HL-60/S4 treated with retinoic acid at 250 ng/mL for 4 days and 3 days (cell line): ENCODE data around the gene BGLAP.

Source experiments
- in situ Hi-C: fragments of 300-500 bp; cut with MboI; formaldehyde crosslinking; loops from 2 replicates; pipeline ENCODE4 v1.7.0; 2022; ENCODE audit warnings: low sequenced_read_pairs

BGLAP gene

DNA sequence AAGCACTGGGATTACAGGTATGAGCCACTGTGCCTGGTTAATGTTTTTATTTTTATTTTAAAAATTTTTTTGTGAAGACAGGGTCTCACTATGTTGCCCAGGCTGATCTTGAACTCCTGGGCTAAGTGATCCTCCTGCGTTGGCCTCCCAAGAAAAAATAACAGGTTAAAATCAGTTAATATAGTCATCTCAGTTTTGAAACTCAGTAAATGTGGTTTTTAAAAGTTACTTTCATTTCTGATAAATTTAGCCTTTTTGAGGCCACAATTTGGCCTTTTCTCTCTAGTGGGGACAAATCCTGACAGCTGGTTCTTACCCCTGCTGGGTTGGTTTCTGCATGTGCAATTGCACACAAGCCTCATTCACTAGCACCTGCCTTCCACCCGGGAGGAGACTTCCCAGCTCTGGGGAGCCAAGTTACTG lies 15.9 kb upstream of the BGLAP start:
- in situ Hi-C loops: no loop called here

DNA sequence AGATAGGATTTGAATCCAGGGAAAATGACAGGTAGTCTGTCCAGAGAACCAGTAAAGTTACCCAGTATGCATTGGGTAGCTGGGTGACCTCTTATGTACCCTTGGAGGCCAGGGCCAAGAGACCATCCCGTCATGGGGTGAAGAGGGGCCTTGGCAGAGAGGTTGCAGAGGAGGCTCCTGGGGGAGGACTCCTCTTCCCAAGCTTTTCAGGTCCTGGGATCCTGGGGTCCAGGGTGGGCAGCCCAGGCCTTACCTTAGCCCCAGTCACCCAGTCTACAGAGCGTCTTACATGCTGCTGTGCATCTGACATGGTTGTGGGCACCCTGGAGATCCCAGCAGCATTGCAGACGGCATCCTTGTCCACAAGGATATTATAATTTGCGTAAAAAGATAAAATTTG lies 15.2 kb upstream of the BGLAP start:
- in situ Hi-C loops: no loop called here

DNA sequence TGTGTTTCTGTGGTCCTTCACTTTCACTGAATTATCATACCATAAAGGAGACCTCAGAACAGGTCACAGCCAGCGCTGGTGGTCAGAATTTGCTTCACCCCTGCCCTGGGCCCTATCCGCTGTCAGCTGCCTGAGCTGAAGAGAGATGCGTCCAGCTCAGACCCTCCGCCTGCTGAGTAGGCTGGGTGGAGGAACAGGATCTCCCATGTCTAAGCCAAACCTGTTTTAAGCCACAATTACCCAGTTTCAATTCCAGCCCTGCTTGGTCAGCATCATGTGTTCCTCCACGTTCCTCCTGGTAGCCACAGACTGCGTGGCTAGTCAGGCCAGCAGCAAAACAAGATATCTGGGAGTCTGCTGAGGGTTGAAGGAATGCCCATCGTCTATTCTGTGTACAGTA lies 13.5 kb upstream of the BGLAP start:
- in situ Hi-C loops: no loop called here

DNA sequence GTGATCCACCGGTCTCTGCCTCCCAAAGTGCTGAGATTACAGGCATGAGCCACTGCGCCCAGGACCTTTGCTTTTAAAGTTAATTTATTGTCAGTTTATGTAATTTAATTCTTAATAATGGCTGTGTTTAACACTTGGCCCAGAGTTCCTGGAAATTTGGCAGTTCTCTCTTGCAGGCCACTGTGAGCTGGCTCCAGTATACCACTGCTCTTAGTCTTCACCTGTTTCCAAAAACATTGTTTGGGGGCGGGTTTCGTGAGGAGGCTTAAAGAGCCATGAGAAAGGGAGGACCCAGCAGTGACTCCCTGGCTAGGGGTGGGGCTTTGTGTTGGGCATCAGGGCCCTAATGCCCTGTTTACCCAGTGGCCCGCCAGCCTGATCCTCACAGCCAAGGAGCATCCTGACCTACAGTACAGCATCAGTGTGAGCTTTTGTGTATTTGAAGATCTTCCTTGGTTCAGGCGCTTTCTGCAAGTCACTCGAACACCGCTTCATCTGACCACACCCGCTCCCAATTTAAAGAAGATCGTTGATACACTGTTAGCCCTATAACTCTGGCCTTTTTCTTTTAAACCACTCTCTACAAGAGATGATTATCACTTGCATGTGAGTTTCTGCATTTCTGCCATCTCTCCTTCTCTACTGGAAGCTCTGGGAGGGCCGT lies 12.0 kb upstream of the BGLAP start:
- in situ Hi-C loops: no loop called here

DNA sequence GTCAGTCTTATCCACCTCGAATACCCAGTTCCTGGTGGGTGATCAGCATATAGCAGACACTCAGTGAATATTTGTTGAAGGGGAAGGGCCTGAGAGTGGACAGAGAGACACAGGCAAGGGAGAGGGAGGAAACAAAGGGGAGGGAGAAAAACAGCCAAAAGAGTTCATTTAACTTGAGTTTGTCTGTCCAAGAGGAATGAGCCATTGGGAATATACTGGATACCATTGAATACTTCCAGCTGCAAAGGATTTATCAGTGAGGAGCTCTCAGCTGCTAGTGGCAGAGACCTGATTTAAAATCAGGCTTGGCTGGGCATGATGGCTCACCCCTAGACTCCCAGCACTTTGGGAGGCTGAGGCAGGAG lies 11.5 kb upstream of the BGLAP start:
- in situ Hi-C loops: no loop called here

DNA sequence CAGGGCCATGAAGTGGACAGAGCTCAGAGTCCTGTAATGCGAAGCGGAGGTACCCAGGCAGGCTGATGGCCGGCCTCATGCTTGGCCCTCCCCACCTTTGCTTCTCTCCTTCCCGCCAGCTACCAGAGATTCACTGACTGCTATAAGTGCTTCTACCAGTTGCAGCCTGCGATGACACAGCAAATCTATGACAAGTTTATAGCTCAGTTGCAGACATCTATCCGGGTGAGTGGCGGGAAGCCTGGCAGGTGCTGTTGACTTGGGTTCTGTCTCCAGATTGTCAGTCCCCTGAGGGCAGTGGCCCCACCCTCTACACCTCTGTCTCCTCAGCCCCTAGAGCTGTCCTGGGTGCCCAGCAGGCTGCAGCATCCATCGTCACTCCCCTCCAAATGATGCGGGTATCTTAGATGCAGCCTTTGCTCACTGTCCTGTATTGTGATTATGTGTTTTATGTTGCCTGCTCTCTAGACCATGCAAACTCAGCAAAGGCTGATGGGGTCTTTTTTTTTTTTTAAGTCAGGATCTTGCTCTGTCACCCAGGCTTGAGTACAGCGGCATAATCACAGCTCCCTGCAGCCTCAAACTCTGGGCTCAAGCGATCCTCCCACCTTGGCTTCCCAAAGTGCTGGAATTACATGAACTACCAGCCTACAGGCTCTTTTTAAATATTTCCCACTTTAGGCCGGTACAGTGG lies 9.6 kb upstream of the BGLAP start:
- in situ Hi-C loops: no loop called here

DNA sequence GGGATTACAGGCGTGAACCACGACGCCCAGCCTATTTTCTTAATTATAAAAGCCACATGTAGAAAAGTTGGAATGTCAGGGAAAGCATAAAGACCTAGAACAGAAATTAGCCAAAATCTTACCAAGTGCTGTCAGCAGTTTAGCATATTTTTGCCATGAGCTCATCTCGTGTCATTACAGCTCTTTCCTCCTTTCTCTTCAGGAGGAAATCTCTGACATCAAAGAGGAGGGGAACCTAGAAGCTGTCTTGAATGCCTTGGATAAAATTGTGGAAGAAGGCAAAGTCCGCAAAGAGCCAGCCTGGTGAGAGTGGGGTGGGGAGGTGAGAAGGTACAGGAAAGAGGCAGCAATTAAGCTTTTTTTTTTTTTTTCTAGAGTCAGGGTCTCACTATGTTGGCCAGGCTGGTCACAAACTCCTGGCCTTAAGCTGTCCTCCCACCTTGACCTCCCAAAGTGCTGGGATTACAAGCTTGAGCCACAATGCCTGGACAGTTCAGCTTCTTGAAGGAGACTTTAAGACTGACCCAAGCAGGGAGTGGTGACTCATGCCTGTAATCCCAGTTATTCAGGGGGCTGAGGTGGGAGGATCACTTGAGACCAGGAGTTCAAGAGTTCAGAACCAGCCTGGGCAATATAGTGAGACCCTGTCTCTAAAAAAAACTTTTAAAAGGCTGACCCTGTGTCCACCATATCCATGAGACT lies 8.4 kb upstream of the BGLAP start:
- in situ Hi-C loops: no loop called here

DNA sequence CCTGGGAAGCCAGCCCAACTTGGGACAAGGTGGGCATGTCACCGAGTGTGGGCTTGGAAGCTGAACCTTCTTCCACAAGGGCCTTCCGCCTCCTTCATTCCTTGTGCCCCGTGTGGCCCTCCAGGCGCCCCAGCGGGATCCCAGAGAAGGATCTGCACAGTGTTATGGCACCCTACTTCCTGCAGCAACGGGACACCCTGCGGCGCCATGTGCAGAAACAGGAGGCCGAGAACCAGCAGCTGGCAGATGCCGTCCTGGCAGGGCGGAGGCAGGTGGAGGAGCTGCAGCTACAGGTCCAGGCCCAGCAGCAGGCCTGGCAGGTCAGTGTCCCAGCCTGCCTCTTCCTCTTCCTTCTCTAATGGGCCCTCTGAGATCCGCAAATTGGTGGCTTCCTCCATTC lies 5.8 kb upstream of the BGLAP start:
- in situ Hi-C loops: no loop called here

DNA sequence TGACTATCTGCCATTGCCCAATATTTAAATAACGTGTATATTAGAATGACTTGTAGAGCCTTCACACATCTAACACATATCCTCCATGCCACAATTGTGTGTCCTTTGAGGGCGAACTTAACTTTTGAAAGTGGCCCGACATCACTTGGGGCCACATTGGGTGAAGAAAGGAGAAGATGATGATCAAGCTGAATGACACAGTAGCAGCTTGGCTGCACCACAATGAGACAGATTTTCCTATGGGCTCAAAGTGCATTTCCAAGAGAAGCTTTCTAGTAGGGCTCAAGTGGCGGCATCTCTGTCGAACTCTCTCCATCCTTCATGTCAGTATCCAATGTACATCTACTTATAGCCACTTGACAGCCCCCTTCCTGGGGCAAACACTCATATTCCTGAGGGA lies 3.7 kb upstream of the BGLAP start:
- in situ Hi-C loops: no loop called here

DNA sequence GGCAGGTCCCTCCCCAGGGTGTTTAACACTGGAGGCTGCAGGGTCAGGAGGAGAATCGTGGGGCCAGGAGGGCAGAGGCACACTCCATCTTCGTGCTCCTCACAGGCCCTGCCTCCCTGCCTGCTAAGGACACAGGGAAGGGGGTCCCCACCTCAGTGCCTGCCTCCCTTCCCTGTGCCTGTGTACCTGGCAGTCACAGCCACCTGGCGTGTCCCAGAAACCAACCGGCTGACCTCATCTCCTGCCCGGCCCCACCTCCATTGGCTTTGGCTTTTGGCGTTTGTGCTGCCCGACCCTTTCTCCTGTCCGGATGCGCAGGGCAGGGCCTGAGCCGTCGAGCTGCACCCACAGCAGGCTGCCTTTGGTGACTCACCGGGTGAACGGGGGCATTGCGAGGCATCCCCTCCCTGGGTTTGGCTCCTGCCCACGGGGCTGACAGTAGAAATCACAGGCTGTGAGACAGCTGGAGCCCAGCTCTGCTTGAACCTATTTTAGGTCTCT lies 623 bp upstream of the BGLAP start:
- in situ Hi-C loops: no loop called here

DNA sequence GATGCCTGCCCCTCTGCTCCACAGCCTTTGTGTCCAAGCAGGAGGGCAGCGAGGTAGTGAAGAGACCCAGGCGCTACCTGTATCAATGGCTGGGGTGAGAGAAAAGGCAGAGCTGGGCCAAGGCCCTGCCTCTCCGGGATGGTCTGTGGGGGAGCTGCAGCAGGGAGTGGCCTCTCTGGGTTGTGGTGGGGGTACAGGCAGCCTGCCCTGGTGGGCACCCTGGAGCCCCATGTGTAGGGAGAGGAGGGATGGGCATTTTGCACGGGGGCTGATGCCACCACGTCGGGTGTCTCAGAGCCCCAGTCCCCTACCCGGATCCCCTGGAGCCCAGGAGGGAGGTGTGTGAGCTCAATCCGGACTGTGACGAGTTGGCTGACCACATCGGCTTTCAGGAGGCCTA lies 754 bp downstream of the BGLAP start:
- in situ Hi-C loops: no loop called here

DNA sequence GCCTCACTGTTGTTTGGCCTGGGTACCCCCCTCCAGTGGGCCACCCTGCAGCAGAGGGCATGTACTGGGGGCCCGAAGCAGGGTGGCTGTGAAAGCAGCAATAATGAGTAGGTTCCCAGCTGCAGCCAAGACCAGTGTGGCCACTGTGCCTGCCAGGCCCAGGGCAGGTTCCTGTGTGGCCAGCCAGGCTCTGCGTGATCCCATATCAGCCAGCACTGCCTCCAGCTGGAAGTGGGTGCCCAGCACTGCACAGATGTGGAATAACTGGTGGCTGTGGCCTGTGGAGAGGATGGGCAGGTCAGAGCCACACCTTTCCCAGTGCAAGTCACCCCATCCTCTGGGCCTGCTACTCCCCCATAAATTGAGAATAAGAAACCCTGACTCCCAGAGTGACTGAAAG lies 2.1 kb downstream of the BGLAP start:
- in situ Hi-C loops: no loop called here

DNA sequence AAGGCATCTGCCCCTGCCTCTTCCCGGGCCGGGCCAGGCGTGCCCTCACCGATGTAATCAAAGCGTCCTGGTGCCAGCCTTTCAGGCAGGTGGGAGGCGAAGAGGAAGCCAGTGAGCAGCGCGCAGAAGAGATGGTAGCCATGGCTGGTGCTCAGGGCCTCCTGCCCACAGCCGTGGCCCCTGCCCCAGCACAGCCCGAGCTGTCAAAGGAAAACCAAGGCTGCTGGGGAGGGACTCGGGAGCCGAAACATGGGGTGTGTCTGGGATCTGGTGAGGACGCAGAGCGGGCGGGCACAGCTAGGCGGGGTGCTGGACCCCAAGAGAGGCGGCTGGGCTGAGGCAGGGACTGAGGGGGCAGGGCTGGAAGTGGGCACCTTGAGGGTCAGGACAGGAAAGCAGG lies 2.7 kb downstream of the BGLAP start:
- in situ Hi-C loops: no loop called here

DNA sequence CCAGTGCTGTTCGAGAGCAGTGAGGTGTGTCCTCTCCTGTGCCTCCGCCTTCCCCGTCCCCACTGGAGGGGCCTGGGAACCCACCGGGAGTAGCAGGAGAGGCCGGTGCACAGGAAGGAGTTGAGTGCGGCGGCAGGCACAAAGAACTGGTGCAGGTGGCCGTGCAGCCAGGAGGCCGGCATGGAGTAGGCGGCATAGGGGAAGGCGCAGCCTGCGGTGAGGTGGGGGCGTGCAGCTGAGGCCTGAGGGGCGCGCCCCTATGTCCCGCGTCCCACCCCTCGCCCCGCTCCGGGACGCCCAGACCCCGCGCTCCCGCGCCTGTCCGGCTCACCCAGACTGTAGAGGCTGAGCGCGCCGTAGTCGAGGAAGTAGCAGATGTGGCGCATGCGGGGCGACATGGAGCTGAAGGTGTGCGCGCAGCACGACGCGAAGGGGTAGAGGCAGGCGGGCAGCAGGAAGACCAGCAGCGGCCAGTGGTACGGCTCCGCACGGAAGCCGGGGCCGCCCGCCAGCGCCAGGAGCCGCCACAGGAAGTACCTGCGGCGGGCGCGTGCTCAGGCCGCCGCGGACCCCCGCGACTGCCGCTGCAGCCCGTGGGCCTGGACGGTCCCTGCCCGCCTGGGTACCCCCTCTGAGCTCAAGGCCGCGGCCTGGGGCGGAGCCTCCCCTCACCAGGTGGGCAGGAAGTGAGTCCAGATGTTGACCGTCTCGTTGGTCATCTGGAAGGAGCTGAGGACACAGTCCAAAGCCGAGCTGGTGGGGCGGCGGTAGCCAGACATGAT lies 3.7 kb downstream of the BGLAP start:
- in situ Hi-C loops: no loop called here

DNA sequence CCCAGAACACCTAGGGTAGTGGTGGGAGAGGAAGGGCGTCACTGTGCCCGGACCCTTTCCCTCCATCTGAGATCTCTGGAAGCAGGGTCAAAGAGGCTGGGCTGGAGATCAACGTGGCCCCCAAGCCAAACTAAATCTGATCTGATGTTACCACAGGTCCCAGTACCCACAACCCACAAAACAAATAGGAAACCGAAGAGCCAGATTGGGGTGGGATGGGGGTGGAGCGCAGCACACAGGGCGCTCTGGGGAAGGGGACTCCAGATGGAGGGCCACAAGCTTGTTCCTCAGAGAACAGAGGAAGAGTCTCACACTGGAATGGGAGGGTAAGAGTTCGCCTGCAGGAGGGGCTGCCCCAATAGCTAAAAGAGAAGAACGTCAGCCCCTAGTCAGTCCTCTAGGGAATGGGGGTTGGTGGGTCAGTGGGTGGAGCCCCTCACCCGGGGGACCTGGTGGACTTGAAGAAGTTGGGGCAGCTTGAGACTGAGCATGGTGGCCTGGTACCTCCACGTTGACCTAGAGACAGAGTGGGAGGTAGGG lies 4.3 kb downstream of the BGLAP start:
- in situ Hi-C loops: no loop called here

DNA sequence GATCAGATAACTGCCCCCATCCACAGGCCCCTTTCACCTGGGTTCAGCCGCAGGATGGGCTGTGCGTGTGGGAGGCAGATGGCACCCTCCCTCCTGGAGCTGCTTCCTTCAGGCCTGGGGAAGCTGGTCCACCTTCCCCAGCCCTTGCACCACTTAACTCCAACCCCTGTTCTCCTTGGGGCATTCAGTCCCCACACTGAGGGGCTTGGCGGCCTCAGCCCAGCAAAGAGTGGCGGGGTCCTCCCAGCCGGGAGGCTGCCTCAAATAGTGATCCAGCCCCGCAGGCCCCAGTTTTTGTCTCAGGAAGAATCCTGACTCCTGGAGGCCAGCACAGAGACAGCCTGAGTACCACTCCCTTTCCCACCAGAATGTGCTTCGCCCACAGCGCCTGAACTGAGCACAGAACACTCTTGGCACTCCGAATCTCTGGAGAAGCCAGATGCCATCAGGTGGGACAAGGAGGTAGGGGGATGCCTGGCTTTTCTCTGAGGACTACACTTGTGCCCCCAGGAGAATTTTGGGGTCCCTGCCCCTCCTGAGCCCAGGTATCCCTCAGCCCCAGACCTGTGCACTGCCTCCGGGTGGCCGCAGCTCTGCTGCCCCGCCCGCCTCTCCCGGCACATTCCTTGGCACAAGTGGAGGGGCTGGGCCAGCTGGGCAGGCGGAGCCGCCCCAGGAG lies 4.9 kb downstream of the BGLAP start:
- in situ Hi-C loops: no loop called here

DNA sequence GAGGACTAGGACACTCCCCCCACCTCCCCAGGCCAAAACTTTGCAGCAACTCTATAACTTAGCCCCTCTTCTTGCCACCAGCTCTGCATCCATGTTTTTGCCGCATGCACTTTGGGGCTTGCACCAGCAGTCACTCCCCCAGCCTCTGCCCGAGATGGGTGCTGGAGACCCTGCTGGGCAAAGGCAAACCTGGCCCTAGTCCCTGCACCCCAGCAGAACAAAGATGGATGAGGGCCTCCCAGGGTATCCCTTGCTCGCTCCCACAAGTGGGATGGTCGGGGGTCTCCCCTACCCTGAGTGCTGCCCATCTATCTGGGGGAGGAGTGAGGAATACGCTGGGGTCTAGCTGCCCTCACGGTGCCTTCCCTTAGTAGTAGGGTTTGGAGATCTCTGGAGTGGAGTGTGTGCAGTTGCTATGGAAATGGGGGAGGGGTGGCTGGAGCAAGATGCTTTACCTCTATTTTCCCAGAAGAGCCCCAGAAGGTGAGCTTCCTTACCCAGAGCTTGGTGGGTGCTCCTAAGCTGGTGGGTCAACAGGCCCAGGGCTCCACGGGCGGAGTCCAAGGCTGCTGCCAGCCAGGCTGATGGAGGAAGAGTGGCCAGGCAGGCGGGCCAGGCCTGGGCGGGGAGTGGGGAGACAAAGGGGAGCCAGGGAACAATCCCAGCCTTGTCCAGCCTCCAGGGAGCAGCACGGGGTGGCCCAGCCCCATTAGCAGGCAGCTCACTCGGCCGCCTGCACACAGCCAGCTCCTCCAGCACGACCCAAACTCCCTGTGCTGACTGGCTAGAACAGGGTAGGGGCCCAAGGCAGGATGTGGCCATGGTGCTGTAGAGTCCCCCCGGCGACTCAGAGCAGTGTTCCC lies 5.7 kb downstream of the BGLAP start, which contains the start of gene PAQR6:
Gene PAQR6 (minus strand): TSS at position 597 of the 863 bp plus-strand sequence. CDS start 1,325 bp downstream, outside the sequence.
- in situ Hi-C loops: no loop called here

DNA sequence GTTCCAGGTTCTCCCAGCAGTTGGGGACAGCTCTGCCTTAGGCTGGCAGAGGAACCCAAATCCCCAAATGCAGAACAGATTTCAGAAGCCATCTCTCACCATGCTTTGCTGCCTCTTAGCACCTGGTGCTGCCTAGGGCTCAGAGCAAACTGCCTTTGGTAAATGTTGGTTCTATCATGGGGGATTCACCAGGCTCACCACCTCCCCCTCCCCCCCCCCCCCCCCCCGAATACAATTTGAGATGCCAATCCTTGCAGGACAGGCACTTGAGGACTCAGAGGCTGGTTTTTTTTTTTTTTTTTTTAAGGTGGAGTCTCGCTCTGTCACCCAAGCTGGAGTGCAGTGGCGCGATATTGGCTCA lies 6.3 kb downstream of the BGLAP start:
- in situ Hi-C loops: no loop called here

DNA sequence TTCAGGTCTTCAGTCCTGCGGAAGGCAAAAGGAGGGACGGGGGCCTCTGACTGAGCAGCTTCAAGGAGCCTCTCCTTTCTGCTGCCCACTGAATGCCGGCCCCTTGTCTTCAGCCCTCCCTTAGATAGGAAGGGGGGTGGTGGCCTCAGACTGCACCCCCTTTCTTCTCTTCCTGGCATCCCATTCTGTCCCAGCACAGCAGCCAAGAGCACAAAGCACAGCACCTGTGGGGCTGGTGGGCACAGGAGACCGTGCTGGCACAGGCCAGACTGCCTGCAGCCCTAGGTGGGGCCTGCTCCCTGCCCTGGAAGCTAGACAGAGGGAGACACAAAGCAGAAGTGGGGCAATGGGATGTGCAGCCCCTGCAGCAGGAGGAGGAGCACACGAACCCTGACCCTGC lies 7.6 kb downstream of the BGLAP start:
- in situ Hi-C loops: no loop called here

DNA sequence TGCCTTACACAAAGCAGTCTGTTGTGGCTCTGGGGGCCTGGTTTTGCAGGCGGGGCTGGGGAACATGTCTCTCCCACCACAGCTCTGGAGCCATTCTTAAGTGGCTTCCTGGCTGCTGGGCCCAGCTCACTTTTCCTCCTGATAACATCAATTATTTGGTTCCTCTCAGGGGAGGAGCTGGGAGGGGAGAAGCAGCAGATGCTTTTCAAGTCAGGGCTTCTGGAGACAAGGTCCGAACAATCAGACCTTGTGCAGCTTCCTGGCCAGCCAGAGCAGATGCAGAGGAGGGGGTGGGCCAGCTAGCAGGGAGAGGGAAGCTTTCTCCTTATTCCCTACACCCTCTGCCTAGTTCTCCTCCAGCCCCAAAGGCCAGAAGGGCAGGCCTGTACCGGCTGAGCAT lies 9.5 kb downstream of the BGLAP start:
- in situ Hi-C loops: no loop called here
